DOHH2 (cell line): Measurements from ENCODE around the gene SLC22A31.

Source experiments
- H3F3A ChIP-seq: fragments of 200-600 bp; sonication (generic), shearing (Covaris generic); 2 replicates; pipeline ENCODE4 v1.6.0; 2016; ENCODE audit warnings: antibody characterized with exemption, mild to moderate bottlenecking; ENCODE audit not compliant: control insufficient read depth, insufficient read depth
- H3K27ac ChIP-seq: fragments of 200-600 bp; sonication (generic); 2 replicates; pipeline ENCODE4 v1.5.1; 2014; ENCODE audit warnings: low read depth, mild to moderate bottlenecking, low read length, moderate library complexity
- H3K27me3 ChIP-seq: fragments of 200-600 bp; sonication (generic); 2 replicates; pipeline ENCODE4 v1.6.1; 2014; ENCODE audit warnings: mild to moderate bottlenecking, low read length, mixed read lengths; ENCODE audit not compliant: control insufficient read depth
- H3K36me3 ChIP-seq: fragments of 200-600 bp; sonication (generic); 2 replicates; pipeline ENCODE4 v1.6.1; 2014; ENCODE audit warnings: mild to moderate bottlenecking, low read length, moderate library complexity, mixed read lengths; ENCODE audit not compliant: control insufficient read depth
- H3K4me1 ChIP-seq: fragments of 200-600 bp; sonication (generic); 2 replicates; pipeline ENCODE4 v1.6.1; 2014; ENCODE audit warnings: mild to moderate bottlenecking, low read length, mixed read lengths; ENCODE audit not compliant: control insufficient read depth
- H3K4me2 ChIP-seq: fragments of 200-600 bp; sonication (generic); 2 replicates; pipeline ENCODE4 v1.6.0; 2014; ENCODE audit warnings: mild to moderate bottlenecking, low read length, moderate library complexity
- H3K4me3 ChIP-seq: fragments of 200-600 bp; sonication (generic); 2 replicates; pipeline ENCODE4 v1.5.1; 2014; ENCODE audit warnings: mild to moderate bottlenecking, low read length, mixed read lengths
- H3K79me2 ChIP-seq: fragments of 200-600 bp; sonication (generic); 2 replicates; pipeline ENCODE4 v1.6.1; 2014; ENCODE audit warnings: mild to moderate bottlenecking, low read length, mixed read lengths; ENCODE audit not compliant: control insufficient read depth
- H3K9me2 ChIP-seq: fragments of 200-600 bp; sonication (generic); replicated peaks from 2 replicates; pipeline ENCODE4 v1.6.1; 2014; ENCODE audit warnings: mild to moderate bottlenecking, low read length, mixed read lengths; ENCODE audit not compliant: control insufficient read depth
- H3K9me3 ChIP-seq: fragments of 200-600 bp; sonication (generic); 2 replicates; pipeline ENCODE4 v1.6.1; 2014; ENCODE audit warnings: antibody characterized with exemption, low read length, mixed read lengths; ENCODE audit not compliant: control insufficient read depth, insufficient read depth
- H4K20me1 ChIP-seq: fragments of 200-600 bp; sonication (generic); 2 replicates; pipeline ENCODE4 v1.6.0; 2014; ENCODE audit warnings: low read depth, mild to moderate bottlenecking, antibody characterized with exemption, low read length, moderate library complexity; ENCODE audit not compliant: control insufficient read depth, insufficient read depth
- CTCF ChIP-seq: fragments of 200-600 bp; sonication (generic); IDR thresholded peaks from one replicate; pipeline ENCODE4 v1.5.1; 2014; ENCODE audit warnings: antibody characterized with exemption, mild to moderate bottlenecking, low read depth, low read length; ENCODE audit not compliant: poor library complexity, severe bottlenecking
- EZH2phosphoT487 ChIP-seq: fragments of 200-600 bp; sonication (generic); IDR thresholded peaks from 2 replicates; pipeline ENCODE4 v1.6.1; 2017; ENCODE audit warnings: borderline replicate concordance, mild to moderate bottlenecking, antibody characterized with exemption, low read length, moderate library complexity, mixed read lengths

Gene SLC22A31

GRCh38 chr16:89179656-89180315 lies 20.6 kb downstream of the SLC22A31 start:
- Histone ChIP-seq H3K4me3 (no peak overlapping the region), H3K4me1 (no peaks in the 10 kb centered on the region), H3K36me3 (no peaks in the 10 kb centered on the region), H3K4me2 (no peak overlapping the region), H3K27me3 (peaks cover 2% of the 10 kb centered on the region), H3K9me3 (no peaks in the 10 kb centered on the region), H3K9me2 (no peaks in the 10 kb centered on the region), H3K79me2 (no peaks in the 10 kb centered on the region), H4K20me1 (no peaks in the 10 kb centered on the region), H3K27ac (no peak overlapping the region), H3F3A (no peaks in the 10 kb centered on the region)
- TF ChIP-seq CTCF (no peak), EZH2phosphoT487 (no peak)

- Histone ChIP-seq H3F3A (no peaks in the 10 kb centered on the region), H3K79me2 (no peaks in the 10 kb centered on the region), H3K27ac (no peak overlapping the region), H3K4me1 (no peaks in the 10 kb centered on the region), H3K4me2 (no peak overlapping the region), H3K27me3 (peaks cover 8% of the 10 kb centered on the region), H3K36me3 (no peaks in the 10 kb centered on the region), H4K20me1 (no peaks in the 10 kb centered on the region), H3K9me3 (no peaks in the 10 kb centered on the region), H3K9me2 (no peaks in the 10 kb centered on the region), H3K4me3 (no peak overlapping the region)
- TF ChIP-seq CTCF: no peak
- no peak for TF ChIP-seq EZH2phosphoT487
These were observed 21.2 kb downstream of the SLC22A31 start for GRCh38 chr16:89179148-89179484.

GRCh38 chr16:89178453-89179147 lies 21.7 kb downstream of the SLC22A31 start:
- Histone ChIP-seq H3K4me2 (no peak overlapping the region), H3K4me1 (no peaks in the 10 kb centered on the region), H3K27ac (no peak overlapping the region)

More at GRCh38 chr16:89178453-89179147, 21.7 kb downstream of the SLC22A31 start:
- no peaks in the 10 kb centered on the region for H3K9me3 ChIP-seq
- H3K4me3 ChIP-seq: no peak overlapping the region
- no peaks in the 10 kb centered on the region for H4K20me1 ChIP-seq
- peaks cover 13% of the 10 kb centered on the region for H3K27me3 ChIP-seq
- no peak for TF ChIP-seq EZH2phosphoT487
- no peak for TF ChIP-seq CTCF
- H3K9me2 ChIP-seq: no peaks in the 10 kb centered on the region
- no peaks in the 10 kb centered on the region for H3K79me2 ChIP-seq
- H3F3A ChIP-seq: no peaks in the 10 kb centered on the region
- no peaks in the 10 kb centered on the region for H3K36me3 ChIP-seq
